Inflammatory macrophage (primary cell): ENCODE measurements around the gene ATMIN.

Experiments
- DNase-seq, 2 donors: peaks; one replicate each; pipeline ENCODE4 v3.0.0-alpha.2; 2020 to 2022
- total RNA-seq, 18 experiments: gene quantifications; one replicate each; lab custom pipeline; 2026; ENCODE audit warnings: mixed read lengths in 6 of 18, inconsistent platforms in 2 of 18; lab: John Stamatoyannopoulos, UW

Gene ATMIN, protein sequence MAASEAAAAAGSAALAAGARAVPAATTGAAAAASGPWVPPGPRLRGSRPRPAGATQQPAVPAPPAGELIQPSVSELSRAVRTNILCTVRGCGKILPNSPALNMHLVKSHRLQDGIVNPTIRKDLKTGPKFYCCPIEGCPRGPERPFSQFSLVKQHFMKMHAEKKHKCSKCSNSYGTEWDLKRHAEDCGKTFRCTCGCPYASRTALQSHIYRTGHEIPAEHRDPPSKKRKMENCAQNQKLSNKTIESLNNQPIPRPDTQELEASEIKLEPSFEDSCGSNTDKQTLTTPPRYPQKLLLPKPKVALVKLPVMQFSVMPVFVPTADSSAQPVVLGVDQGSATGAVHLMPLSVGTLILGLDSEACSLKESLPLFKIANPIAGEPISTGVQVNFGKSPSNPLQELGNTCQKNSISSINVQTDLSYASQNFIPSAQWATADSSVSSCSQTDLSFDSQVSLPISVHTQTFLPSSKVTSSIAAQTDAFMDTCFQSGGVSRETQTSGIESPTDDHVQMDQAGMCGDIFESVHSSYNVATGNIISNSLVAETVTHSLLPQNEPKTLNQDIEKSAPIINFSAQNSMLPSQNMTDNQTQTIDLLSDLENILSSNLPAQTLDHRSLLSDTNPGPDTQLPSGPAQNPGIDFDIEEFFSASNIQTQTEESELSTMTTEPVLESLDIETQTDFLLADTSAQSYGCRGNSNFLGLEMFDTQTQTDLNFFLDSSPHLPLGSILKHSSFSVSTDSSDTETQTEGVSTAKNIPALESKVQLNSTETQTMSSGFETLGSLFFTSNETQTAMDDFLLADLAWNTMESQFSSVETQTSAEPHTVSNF
- total RNA-seq = 47.3 to 112 (median 82.8) reads per million in 18 experiments

GRCh38 chr16:81035398-81035974 is at the start of gene ATMIN:
Gene ATMIN (plus strand): TSS chr16:81035842. CDS start chr16:81035871, 29 bp downstream.
- peak; percentile 88 to 94 for DNase-seq

- DNase-seq = no peak
These were observed 49.1 kb upstream of the ATMIN start for GRCh38 chr16:80986557-80986956.

GRCh38 chr16:80988756-80989155 is 46.9 kb upstream of the ATMIN start:
- DNase-seq = no peak

GRCh38 chr16:80989801-80990200 is 45.8 kb upstream of the ATMIN start:
- no peak for DNase-seq

GRCh38 chr16:80990577-80990976 is 45.1 kb upstream of the ATMIN start:
- DNase-seq = no peak

DNA sequence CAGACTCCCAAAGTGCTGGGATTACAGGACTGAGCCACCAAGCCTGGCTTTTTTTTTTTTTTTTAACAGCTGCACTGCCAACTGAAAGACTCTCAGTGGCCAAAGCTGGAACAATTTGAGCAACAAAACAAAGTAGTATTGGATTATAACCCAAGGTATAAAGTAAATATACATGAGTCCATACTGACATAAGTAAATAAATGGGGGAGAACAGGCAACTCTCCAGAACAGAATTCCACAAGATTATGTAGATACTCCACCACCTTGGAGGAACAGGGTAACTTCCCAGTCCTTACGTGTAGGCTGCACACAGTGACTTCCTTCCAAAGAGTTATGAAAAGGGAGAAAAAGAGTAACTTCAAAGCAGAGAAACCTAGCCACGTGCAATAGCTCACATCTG is 44.7 kb upstream of the ATMIN start:
- no peak for DNase-seq

DNA sequence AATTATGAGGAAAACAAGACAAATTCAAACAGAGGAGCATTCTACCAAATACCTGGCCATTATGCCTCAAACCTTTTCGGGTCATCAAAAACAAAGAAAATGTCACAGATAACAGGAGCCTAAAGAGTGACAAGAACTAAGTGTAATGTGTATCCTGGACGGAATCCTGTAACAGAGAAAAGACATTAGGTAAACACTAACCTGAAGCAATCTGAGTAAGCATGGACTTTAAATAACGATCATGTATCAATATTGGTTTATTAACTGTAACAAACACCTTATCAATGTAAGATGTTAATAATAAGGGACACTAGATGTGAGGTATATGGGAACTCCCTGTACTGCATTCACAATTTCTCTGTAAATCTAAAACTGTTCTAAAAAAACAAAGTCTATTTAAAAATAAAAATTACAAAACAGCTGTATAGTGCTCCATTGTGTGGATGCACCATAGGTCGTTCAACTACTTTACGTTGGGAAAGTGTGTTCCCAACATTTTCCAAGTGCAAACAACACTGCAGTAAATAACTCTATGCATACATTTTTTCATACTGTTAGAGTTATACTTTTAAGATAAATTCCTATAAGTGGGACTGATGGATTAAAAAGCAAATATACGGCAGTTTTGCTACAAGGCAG is 43.7 kb upstream of the ATMIN start:
- DNase-seq = no peak

DNA sequence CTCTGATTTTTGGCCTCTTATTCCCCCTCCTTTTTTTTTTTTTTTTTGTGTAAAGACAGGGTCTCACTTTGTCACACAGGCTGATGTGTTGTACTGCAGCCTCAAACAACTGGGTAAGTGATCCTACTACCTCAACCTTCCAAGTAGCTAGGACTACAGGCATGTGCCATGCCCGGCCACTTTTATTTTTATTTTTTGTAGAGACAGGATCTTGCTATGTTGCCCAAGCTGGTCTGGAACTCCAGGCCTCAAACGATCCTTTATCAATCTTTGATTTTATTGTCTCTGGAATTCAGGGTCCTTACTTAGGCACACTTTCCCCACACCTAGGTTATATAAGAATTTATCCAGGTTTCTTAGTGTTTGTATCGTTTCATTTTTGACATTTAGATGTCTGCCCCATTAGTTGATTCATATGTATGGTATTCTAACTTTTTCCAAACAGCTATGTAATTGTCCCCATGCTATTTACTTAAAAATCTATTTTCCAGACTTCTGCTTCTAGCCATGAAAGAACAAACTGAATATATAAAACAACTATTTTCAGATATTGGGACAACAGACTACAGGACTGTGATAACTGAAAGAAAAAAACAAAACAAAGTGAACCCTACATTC is 42.9 kb upstream of the ATMIN start:
- no peak for DNase-seq

DNA sequence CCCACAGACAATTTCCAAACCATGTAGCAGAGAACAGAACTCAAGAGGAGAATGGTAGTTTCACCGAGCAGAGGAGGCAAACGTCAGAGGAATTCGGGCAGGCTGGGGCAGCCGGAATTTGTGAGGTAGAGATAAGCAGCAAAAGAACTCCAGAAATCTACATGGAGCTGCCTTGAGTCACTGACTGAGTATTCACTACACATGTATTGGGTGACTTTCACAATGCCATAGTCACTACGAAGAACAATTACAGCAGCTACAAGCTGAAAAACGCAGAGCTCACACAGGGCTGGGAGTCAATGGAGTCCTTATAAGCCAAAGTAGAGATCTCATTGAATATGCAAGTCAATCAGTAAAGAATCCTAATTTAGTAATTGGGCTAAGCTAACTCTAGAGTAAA is 42.3 kb upstream of the ATMIN start:
- no peak for DNase-seq

GRCh38 chr16:80993834-80994233 is 41.8 kb upstream of the ATMIN start:
- no peak for DNase-seq

GRCh38 chr16:80994451-80994850 is 41.2 kb upstream of the ATMIN start:
- no peak for DNase-seq

DNA sequence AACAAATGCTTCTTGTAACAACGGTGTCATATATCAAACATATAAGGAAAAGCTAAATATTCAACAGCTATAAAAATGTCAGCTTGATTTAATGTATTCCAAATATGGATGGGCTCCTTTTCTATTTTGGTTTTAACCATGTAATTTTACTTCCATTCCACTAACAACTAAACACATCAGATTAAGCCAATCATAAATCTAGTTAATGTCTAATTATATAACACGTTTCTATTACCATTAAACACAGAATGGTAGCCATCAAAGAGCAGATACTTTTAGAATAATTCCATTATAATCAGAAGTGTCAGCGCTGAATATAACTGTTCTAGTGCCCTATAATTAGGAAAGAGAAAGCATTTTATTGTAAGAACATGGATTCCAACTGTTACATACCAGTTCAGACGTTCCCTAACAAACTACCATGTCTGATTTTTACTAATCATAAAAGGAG is 38.9 kb upstream of the ATMIN start:
- no peak for DNase-seq

DNA sequence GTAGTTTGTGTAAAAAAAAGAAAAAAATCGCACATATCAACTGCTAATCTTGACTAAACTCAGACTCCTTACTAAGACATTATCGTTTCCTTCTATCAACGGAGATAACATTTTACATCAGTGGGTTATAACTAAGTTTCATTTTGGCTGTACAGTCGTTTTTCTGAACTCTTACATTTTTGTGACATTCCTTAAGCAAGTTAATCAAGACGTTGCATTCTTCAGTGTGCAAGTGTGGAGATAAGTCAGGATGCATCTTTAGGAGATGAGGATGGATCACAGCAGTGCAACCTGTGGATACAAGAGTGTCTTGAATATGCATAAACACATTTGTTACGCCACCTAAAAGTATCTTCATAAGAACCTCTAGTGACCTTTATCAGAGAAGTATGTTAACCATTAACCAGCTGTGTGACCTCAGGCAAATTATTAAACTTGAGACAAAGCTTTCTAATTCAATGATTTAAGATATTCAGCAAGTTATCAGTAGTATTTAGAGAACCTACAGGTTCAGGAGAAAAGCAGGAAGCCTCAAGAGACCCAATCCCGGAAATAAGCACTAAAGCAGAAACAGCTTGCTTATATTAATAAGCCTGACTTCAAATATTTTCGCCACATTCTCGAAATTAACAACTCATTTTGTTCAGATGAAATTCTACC is 38.4 kb upstream of the ATMIN start:
- peak; percentile 38 to 39 for DNase-seq

- peak; percentile 85 to 87 for DNase-seq
These were observed 37.5 kb upstream of the ATMIN start for GRCh38 chr16:80997964-80998620.

- DNase-seq = no peak
These were observed 34.8 kb upstream of the ATMIN start for GRCh38 chr16:81000873-81001272.

DNA sequence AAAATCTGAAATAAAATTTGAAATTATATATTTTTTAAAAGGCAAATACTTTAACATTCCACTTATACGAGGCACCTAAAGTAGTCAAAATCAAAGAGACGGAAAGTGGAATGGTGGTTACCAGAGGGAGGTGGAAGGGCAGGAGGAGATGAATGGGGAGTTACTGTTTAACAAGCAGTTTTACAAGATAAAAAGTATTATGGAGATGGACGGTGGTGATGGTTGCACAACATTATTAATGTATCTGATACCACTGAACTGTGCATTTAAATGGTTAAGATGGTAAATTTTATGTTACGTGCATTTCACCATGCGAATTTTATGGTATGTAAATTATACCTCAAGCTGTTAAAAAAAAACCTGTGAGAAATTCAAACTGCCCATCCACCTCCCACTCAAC is 34.3 kb upstream of the ATMIN start:
- no peak for DNase-seq

GRCh38 chr16:81003064-81003463 is 32.6 kb upstream of the ATMIN start:
- no peak for DNase-seq

- DNase-seq = peak in 1 of 2 donors; percentile 31
These were observed 31.8 kb upstream of the ATMIN start for GRCh38 chr16:81003610-81004460.

DNA sequence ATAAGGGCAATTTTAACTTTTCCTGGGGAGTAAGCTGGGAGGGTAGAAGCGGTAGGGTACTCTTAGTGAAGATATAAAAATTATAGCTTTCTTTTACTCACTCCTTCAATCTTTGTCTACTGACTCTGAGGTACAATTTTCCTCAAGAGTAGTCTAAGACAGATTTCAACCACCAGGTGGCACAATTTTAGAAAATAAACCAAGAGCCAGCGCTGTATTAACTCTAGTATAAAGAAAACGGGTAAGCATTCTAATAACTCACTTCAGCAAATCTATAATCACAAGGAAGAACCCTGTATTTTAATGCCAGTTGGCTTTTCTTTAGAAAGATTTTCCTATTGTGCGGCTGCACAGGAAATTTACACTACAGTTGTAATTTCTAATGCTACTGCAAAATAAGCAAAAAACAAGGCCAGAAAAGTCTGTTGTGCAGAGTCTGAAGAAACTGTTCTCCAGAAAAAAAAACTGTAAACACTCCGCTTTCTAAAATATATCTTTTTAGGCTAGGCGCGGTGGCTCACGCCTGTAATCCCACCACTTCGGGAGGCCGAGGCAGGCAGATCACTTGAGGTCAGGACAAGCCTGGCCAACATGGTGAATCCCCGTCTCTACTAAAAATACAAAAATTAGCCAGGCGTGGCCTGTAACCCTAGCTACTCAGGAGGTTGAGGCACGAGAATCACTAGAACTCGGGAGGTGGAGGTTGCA is 30.8 kb upstream of the ATMIN start:
- DNase-seq = peak; percentile 37 to 74
